ENCODE measurements around the gene EIF4E3. TPM values are rescaled to one million over a fixed set of nuclear protein-coding genes. Genes with fewer than 3 reads are reported as not detected.

The EIF4E3 gene
- total and polyA plus RNA-seq, 10 of the 15 experiments (the other 5 are each of a cell fraction or from before 2014, with no cell fraction given): 0.05 to 0.38 (median 0.16) TPM; not detected in 1

DNA sequence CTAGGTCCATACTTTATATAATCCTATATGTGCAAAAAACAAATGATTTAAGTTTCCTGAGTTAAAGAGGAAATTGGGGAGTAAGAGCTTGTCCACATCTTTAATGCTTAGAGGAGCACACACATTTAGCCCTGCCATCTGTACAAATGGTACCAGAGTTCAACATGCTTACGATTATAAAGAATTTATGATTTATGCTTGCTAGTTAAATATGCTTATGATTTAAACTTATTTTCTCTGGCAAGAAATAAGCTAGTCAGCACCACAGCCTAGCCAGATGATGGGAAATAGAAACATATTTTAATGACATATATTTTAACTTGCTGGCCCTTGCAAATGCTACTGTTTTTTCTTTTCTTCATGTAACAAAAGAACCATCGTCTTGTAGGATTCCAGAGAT, 48.3 kb downstream of the EIF4E3 start (continued):
- TF ChIP-seq, protein P1, sequence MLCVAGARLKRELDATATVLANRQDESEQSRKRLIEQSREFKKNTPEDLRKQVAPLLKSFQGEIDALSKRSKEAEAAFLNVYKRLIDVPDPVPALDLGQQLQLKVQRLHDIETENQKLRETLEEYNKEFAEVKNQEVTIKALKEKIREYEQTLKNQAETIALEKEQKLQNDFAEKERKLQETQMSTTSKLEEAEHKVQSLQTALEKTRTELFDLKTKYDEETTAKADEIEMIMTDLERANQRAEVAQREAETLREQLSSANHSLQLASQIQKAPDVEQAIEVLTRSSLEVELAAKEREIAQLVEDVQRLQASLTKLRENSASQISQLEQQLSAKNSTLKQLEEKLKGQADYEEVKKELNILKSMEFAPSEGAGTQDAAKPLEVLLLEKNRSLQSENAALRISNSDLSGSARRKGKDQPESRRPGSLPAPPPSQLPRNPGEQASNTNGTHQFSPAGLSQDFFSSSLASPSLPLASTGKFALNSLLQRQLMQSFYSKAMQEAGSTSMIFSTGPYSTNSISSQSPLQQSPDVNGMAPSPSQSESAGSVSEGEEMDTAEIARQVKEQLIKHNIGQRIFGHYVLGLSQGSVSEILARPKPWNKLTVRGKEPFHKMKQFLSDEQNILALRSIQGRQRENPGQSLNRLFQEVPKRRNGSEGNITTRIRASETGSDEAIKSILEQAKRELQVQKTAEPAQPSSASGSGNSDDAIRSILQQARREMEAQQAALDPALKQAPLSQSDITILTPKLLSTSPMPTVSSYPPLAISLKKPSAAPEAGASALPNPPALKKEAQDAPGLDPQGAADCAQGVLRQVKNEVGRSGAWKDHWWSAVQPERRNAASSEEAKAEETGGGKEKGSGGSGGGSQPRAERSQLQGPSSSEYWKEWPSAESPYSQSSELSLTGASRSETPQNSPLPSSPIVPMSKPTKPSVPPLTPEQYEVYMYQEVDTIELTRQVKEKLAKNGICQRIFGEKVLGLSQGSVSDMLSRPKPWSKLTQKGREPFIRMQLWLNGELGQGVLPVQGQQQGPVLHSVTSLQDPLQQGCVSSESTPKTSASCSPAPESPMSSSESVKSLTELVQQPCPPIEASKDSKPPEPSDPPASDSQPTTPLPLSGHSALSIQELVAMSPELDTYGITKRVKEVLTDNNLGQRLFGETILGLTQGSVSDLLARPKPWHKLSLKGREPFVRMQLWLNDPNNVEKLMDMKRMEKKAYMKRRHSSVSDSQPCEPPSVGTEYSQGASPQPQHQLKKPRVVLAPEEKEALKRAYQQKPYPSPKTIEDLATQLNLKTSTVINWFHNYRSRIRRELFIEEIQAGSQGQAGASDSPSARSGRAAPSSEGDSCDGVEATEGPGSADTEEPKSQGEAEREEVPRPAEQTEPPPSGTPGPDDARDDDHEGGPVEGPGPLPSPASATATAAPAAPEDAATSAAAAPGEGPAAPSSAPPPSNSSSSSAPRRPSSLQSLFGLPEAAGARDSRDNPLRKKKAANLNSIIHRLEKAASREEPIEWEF (IDR thresholded peaks at IDR 0.05; ENCODE audit: insufficient replicate concordance, low read depth, low read length): no peak
- TF ChIP-seq IKZF1 (conservative IDR thresholded peaks at IDR 0.05): no peak
- TF ChIP-seq, protein P2, sequence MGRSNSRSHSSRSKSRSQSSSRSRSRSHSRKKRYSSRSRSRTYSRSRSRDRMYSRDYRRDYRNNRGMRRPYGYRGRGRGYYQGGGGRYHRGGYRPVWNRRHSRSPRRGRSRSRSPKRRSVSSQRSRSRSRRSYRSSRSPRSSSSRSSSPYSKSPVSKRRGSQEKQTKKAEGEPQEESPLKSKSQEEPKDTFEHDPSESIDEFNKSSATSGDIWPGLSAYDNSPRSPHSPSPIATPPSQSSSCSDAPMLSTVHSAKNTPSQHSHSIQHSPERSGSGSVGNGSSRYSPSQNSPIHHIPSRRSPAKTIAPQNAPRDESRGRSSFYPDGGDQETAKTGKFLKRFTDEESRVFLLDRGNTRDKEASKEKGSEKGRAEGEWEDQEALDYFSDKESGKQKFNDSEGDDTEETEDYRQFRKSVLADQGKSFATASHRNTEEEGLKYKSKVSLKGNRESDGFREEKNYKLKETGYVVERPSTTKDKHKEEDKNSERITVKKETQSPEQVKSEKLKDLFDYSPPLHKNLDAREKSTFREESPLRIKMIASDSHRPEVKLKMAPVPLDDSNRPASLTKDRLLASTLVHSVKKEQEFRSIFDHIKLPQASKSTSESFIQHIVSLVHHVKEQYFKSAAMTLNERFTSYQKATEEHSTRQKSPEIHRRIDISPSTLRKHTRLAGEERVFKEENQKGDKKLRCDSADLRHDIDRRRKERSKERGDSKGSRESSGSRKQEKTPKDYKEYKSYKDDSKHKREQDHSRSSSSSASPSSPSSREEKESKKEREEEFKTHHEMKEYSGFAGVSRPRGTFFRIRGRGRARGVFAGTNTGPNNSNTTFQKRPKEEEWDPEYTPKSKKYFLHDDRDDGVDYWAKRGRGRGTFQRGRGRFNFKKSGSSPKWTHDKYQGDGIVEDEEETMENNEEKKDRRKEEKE (IDR thresholded peaks at IDR 0.05): no peak
- TF ChIP-seq, protein P3, sequence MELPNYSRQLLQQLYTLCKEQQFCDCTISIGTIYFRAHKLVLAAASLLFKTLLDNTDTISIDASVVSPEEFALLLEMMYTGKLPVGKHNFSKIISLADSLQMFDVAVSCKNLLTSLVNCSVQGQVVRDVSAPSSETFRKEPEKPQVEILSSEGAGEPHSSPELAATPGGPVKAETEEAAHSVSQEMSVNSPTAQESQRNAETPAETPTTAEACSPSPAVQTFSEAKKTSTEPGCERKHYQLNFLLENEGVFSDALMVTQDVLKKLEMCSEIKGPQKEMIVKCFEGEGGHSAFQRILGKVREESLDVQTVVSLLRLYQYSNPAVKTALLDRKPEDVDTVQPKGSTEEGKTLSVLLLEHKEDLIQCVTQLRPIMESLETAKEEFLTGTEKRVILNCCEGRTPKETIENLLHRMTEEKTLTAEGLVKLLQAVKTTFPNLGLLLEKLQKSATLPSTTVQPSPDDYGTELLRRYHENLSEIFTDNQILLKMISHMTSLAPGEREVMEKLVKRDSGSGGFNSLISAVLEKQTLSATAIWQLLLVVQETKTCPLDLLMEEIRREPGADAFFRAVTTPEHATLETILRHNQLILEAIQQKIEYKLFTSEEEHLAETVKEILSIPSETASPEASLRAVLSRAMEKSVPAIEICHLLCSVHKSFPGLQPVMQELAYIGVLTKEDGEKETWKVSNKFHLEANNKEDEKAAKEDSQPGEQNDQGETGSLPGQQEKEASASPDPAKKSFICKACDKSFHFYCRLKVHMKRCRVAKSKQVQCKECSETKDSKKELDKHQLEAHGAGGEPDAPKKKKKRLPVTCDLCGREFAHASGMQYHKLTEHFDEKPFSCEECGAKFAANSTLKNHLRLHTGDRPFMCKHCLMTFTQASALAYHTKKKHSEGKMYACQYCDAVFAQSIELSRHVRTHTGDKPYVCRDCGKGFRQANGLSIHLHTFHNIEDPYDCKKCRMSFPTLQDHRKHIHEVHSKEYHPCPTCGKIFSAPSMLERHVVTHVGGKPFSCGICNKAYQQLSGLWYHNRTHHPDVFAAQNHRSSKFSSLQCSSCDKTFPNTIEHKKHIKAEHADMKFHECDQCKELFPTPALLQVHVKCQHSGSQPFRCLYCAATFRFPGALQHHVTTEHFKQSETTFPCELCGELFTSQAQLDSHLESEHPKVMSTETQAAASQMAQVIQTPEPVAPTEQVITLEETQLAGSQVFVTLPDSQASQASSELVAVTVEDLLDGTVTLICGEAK (IDR thresholded peaks at IDR 0.05; ENCODE audit: borderline replicate concordance): no peak
- TF ChIP-seq, protein P4, sequence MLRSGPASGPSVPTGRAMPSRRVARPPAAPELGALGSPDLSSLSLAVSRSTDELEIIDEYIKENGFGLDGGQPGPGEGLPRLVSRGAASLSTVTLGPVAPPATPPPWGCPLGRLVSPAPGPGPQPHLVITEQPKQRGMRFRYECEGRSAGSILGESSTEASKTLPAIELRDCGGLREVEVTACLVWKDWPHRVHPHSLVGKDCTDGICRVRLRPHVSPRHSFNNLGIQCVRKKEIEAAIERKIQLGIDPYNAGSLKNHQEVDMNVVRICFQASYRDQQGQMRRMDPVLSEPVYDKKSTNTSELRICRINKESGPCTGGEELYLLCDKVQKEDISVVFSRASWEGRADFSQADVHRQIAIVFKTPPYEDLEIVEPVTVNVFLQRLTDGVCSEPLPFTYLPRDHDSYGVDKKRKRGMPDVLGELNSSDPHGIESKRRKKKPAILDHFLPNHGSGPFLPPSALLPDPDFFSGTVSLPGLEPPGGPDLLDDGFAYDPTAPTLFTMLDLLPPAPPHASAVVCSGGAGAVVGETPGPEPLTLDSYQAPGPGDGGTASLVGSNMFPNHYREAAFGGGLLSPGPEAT (IDR thresholded peaks at IDR 0.05; ENCODE audit: low read depth): no peak
- TF ChIP-seq, protein P5, sequence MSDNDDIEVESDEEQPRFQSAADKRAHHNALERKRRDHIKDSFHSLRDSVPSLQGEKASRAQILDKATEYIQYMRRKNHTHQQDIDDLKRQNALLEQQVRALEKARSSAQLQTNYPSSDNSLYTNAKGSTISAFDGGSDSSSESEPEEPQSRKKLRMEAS (IDR thresholded peaks at IDR 0.05; ENCODE audit: low read depth, low read length): no peak
- no peak for TF ChIP-seq ZNF207 (IDR thresholded peaks at IDR 0.05; ENCODE audit: borderline replicate concordance)
- TF ChIP-seq CBX5 (IDR thresholded peaks at IDR 0.05; ENCODE audit: low read depth): no peak
- TF ChIP-seq, protein P6, sequence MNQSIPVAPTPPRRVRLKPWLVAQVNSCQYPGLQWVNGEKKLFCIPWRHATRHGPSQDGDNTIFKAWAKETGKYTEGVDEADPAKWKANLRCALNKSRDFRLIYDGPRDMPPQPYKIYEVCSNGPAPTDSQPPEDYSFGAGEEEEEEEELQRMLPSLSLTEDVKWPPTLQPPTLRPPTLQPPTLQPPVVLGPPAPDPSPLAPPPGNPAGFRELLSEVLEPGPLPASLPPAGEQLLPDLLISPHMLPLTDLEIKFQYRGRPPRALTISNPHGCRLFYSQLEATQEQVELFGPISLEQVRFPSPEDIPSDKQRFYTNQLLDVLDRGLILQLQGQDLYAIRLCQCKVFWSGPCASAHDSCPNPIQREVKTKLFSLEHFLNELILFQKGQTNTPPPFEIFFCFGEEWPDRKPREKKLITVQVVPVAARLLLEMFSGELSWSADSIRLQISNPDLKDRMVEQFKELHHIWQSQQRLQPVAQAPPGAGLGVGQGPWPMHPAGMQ (IDR thresholded peaks at IDR 0.05; ENCODE audit: borderline replicate concordance): no peak
- TF ChIP-seq IRF4 (IDR thresholded peaks at IDR 0.05; ENCODE audit: low read depth, low read length): no peak
- TF ChIP-seq MTA3 (IDR thresholded peaks at IDR 0.05; ENCODE audit: borderline replicate concordance, low read length): no peak

Measured in GM12878 (cell line).